Glomerular visceral epithelial cell (primary cell): Measurements from ENCODE around the gene RETREG1.
"Not testable (repeated sequence)": the region's sequence is repeated elsewhere in the genome, so short reads cannot be mapped to it uniquely, and the experiment has no call there.

ENCODE experiments used
- DNase-seq: peaks from one replicate; pipeline ENCODE4 v3.0.0-alpha.2; 2016; ENCODE audit errors: extremely low spot score

RETREG1 gene

GRCh38 chr5:16554110-16554509 is 62.7 kb downstream of the RETREG1 start:
- DNase-seq, result no peak

GRCh38 chr5:16552666-16553343 is 64.0 kb downstream of the RETREG1 start:
- peak; percentile 79 for DNase-seq

GRCh38 chr5:16551628-16552027 is 65.2 kb downstream of the RETREG1 start:
- no peak for DNase-seq

- DNase-seq, result peak; percentile 57
These were observed 66.4 kb downstream of the RETREG1 start for GRCh38 chr5:16550316-16550952.

- DNase-seq, result no peak
These were observed 67.1 kb downstream of the RETREG1 start for GRCh38 chr5:16549491-16550206.

- no peak for DNase-seq
These were observed 68.0 kb downstream of the RETREG1 start for GRCh38 chr5:16548812-16549211.

GRCh38 chr5:16548115-16548514 is 68.7 kb downstream of the RETREG1 start:
- no peak for DNase-seq

- DNase-seq, result no peak
These were observed 69.5 kb downstream of the RETREG1 start for GRCh38 chr5:16547200-16547842.

GRCh38 chr5:16546732-16547131 is 70.1 kb downstream of the RETREG1 start:
- no peak for DNase-seq

GRCh38 chr5:16544607-16545374 is 72.0 kb downstream of the RETREG1 start:
- peak; percentile 48 for DNase-seq

GRCh38 chr5:16543206-16543605 is 73.6 kb downstream of the RETREG1 start:
- DNase-seq, result not testable (repeated sequence)

GRCh38 chr5:16542236-16542635 is 74.6 kb downstream of the RETREG1 start:
- DNase-seq, result no peak

GRCh38 chr5:16541592-16541991 is 75.2 kb downstream of the RETREG1 start:
- not testable (repeated sequence) for DNase-seq

GRCh38 chr5:16540421-16540820 is 76.4 kb downstream of the RETREG1 start:
- peak; percentile 91 for DNase-seq

GRCh38 chr5:16539169-16539666 is 77.6 kb downstream of the RETREG1 start:
- peak; percentile 94 for DNase-seq

- no peak for DNase-seq
These were observed 78.8 kb downstream of the RETREG1 start for GRCh38 chr5:16538006-16538405.

- DNase-seq, result no peak
These were observed 80.0 kb downstream of the RETREG1 start for GRCh38 chr5:16536818-16537217.

GRCh38 chr5:16536246-16536645 is 80.6 kb downstream of the RETREG1 start:
- DNase-seq, result peak; percentile 76

GRCh38 chr5:16534280-16534679 is 82.5 kb downstream of the RETREG1 start:
- DNase-seq, result no peak

- DNase-seq, result no peak
These were observed 85.6 kb downstream of the RETREG1 start for GRCh38 chr5:16531063-16531648.

- no peak for DNase-seq
These were observed 87.5 kb downstream of the RETREG1 start for GRCh38 chr5:16529306-16529705.
